SK-MEL-5 (cell line): ENCODE measurements around the gene TTC28. TPM values are rescaled to one million over a fixed set of nuclear protein-coding genes. Genes with fewer than 3 reads are reported as not detected.

Source experiments
- DNase-seq: peaks from one replicate; pipeline ENCODE4 v3.0.0-alpha.2; 2016; ENCODE audit warnings: low read depth, low spot score
- in situ Hi-C: cut with HindIII; loops from 2 replicates; pipeline ENCODE4 v1.10.0; 2016; ENCODE audit warnings: low sequenced_read_pairs, high pct_unique_total_duplicates, low pct_unique_long_range_greater_than_20kb
- total RNA-seq: library from RNA; depleted of rRNA; stranded (reverse); fragments of >200 nt; shearing (Covaris generic); gene quantifications from 2 replicates; pipeline ENCODE4 v1.2.3, GENCODE V29; 2014

TTC28 gene
- total RNA-seq, 1 experiment from 2014 or later: 5.8 TPM

GRCh38 chr22:28047740-28048139 lies 631.9 kb downstream of the TTC28 start:
- in situ Hi-C loops: no loop called here
- no peak for DNase-seq

- DNase-seq: no peak
- in situ Hi-C loops: no loop called here
Observed at GRCh38 chr22:28046100-28046499, 633.5 kb downstream of the TTC28 start.

- DNase-seq: no peak
- in situ Hi-C loops: no loop called here
Observed at GRCh38 chr22:28044546-28045173, 635.0 kb downstream of the TTC28 start.

- in situ Hi-C loops: no loop called here
- no peak for DNase-seq
Observed at GRCh38 chr22:28043266-28043665, 636.4 kb downstream of the TTC28 start.

DNA sequence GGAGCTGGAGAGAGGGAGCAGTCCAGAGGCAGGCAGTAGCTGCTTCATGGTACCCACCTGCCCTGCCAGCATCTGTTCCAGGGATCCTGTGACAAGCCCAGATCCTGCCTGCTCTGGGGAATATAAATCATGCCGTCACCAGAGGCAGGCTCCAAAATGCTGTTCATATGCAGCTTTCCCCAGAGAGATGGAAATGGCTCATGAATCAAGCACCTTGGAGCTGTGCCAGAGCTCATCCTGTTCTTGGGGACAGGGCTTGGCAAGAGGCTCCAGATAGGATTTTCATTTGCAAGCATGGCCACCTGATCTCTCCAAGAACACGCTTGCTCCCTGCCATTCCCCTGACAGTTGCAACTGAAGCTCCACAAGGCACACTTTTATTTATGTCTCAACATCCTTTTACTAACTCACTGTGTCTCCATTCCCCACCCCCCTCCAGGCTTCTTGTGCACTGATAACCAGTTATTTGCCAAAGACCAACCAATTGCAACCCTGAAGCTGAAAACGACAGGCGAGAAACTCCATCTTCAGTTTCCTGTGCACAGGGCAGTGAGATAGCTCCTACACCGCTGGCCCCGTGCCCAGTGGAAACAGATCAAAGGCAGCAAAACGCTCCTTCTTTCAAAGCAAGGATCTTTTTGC lies 644.8 kb downstream of the TTC28 start:
- in situ Hi-C loops: no loop called here

GRCh38 chr22:28034145-28034759 lies 645.4 kb downstream of the TTC28 start:
- in situ Hi-C loops: no loop called here

More for the DNA sequence above, 644.8 kb downstream of the TTC28 start:
- DNase-seq: no peak

DNA sequence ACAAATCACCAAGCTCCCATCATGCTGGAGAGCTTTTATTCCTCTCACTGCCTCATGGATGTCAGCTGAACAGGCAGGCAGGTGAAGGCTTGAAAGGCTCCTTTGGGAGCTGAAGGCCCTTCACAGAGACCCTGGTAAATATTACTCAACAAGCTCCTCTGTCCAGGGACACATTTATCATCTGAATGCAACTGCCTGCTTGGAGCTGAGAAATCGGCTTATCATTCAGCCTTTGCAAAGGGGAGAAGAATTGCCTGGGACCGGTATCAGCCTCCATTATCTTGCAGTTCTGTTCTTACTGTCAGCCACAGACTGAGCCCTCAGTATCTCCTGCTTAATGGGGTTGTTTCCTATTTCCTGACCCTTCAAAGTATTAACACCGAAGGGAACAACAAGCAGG lies 646.8 kb downstream of the TTC28 start:
- DNase-seq: no peak
- in situ Hi-C loops: no loop called here

More at GRCh38 chr22:28034145-28034759, 645.4 kb downstream of the TTC28 start:
- no peak for DNase-seq

DNA sequence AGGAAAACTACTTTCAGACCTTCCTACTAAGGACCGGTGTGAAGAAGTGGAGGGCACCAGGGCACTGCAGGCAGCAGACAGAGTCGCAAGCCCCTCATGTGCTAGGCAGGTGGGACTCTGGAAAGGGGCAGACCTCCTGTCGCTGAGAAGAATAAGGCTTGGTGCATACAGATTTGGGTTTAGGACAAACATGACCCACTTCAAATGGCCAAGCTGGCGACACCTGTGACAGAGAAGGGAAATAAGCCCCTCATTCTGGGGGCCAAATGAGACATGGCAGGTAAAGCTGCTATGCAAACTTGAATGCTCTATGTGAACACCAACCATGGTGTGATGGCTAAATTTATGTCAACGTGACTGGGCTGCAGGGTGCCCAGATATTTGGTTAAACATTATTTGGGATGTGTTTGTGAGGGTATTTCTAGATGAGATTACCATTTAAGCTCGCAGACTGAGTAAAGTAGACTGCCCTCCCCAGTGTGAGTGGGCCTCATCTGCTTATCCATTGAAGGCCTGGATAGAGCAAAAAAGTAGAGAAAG lies 648.2 kb downstream of the TTC28 start:
- DNase-seq: no peak
- in situ Hi-C loops: no loop called here

DNA sequence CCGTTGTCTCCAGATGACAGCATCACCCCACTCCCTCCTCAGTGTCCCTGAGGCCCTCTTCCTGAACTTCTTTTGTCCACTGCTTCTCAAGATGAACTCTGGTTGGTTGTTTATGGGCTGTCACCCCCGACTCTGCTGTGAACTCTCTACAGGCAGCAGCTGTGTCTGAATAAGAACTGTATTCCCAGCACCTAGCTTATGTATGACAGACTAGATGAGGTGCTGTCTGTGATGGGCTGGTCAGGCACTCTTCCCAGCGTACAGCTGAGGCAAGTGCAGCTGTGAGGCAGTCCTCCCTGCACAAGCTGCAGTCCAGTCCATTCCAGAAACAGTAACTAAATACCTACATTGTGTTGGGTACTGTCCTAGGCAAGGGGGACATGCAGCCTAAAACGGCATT lies 649.2 kb downstream of the TTC28 start:
- DNase-seq: no peak
- in situ Hi-C loops: no loop called here

DNA sequence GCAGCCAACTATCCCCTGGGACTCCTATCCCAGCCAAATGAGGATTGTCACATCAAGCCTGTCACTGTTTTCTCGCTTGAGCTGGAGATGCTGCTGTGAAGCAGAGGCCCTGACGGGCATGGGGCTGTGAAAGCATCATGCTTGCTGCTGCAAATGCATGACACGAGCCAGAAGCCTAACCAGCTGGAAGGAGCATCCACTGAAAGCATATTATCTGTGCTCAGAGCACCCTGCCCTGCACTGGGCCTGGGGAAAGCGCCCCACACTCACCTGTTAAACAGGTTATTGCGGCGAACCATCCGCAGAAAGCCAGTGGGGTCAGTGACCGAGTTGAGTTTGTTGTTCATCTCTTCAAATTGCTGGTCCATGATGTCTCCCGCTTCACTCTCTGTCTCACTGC lies 649.7 kb downstream of the TTC28 start:
- in situ Hi-C loops: no loop called here
- no peak for DNase-seq

GRCh38 chr22:28029201-28029948 lies 650.3 kb downstream of the TTC28 start:
- DNase-seq: no peak
- in situ Hi-C loops: no loop called here

DNA sequence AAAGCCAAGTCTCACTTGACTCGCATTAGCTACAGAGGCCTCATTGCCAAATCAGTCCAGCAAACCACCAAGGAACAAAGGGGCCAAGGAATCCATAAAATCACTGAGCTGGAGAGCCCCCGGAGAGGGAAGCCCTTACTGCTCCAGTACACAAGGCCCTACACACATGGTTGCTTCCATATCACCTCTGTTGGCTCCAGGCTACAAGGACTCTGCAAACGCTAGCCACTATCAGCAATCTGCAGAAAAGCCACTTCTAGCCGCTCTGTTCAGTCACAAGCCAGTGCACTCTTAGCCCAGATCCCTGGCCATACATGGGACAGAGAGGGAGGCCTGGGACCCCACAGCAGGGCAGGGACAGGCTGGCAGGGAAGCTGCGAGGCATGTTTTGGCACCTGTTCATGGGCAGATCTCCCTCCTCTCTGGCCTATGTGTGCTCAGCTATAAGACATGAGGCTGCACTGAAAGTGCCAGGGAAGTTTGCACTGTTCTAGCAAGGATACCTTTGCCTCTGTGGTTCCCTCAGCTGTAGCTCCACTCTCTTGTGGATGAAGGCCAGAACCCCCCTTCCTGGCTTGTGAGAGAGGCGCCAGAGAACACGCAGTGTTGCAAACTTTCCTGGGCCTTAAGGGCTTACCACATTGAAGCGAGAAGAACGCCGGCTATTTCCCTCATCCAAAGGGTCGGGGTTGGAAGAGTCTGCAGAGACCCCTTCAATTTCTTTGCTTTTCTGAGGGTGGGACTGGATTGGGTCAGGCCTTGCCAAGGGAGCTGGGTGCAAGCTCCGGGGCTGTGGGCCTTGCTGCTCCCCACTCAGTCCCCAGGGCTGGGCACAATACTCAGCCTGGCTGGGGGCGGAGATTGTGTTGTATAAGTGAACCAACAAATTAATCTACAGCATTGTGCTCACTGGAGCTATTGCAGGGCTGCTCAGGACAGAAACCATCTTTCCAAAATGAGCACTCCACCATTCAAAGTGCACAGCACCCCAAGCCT lies 651.9 kb downstream of the TTC28 start:
- no peak for DNase-seq
- in situ Hi-C loops: no loop called here

GRCh38 chr22:28025866-28026575 lies 653.6 kb downstream of the TTC28 start:
- DNase-seq: no peak
- in situ Hi-C loops: no loop called here

DNA sequence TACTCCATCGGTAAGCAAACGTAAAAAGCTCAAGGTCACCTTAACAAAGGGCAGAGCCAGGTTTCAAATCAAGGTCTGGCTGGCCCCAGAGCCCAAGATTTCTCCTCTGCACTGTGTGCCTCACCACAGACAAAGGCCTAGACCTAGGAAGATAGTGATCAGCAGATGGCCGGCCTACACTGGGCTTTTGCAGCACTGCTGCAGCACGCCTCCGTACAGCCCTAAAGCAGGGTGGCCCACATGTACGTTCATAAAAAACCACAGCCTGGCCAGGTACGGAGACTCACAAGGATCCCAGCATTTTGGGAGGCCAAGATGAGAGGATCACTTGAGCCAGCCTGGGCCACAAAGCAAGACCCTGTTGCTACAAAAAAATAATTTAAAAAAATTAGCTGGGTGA lies 654.3 kb downstream of the TTC28 start:
- in situ Hi-C loops: no loop called here
- DNase-seq: no peak

DNA sequence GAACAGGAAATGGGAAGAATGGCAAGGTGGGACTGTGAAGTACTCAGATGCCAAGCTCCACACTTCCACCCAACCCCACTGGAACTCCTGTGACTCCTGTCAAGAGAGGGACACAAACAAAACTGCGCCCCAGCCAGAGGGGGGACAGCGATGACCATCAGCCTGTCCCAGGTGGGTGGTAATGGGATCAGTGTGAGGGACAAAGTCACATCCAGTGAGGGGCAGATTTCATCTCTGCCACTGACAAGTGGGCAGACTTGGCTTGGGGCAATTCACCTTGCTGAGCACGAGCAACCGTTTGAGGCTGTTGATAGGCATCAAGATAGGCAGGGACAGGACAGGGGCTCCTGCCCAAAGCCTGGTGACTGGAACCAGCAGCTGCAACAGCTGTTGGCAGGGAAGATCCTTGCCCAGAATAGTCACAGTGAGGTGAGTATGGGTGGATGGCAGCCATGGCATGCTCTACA lies 655.2 kb downstream of the TTC28 start:
- DNase-seq: no peak
- in situ Hi-C loops: no loop called here

GRCh38 chr22:28023774-28024173 lies 655.9 kb downstream of the TTC28 start:
- no peak for DNase-seq
- in situ Hi-C loops: no loop called here
